H9 (cell line): Measurements from ENCODE around the gene CREG2. TPM values are rescaled to one million over a fixed set of nuclear protein-coding genes. Genes with fewer than 3 reads are reported as not detected.

Source experiments
- DNase-seq: peaks from one replicate; pipeline ENCODE4 v3.0.0-alpha.2; 2017
- H2AFZ ChIP-seq: one replicate; pipeline ENCODE4 v1.6.1; 2013; ENCODE audit warnings: mild to moderate bottlenecking, low read length, control low read depth, moderate library complexity
- H2AK5ac ChIP-seq: 2 replicates; pipeline ENCODE4 v1.6.1; 2013; ENCODE audit warnings: low read length, control low read depth, mixed read lengths; ENCODE audit not compliant: insufficient read length
- H2BK120ac ChIP-seq: one replicate; pipeline ENCODE4 v1.6.1; 2013; ENCODE audit warnings: low read depth, mild to moderate bottlenecking, low read length, control low read depth, inconsistent platforms; ENCODE audit not compliant: poor library complexity, severe bottlenecking
- H2BK12ac ChIP-seq: 2 replicates; pipeline ENCODE4 v1.6.1; 2013; ENCODE audit warnings: low read length, control low read depth, mixed read lengths, low read depth; ENCODE audit not compliant: insufficient read length
- H2BK15ac ChIP-seq: 2 replicates; pipeline ENCODE4 v1.6.1; 2013; ENCODE audit warnings: low read depth, low read length, control low read depth
- H2BK20ac ChIP-seq: one replicate; pipeline ENCODE4 v1.6.1; 2013; ENCODE audit warnings: low read depth, mild to moderate bottlenecking, low read length, control low read depth, inconsistent platforms; ENCODE audit not compliant: poor library complexity, severe bottlenecking
- H2BK5ac ChIP-seq: 2 replicates; pipeline ENCODE4 v1.6.1; 2013; ENCODE audit warnings: low read length, control low read depth, mixed read lengths; ENCODE audit not compliant: insufficient read length
- H3K14ac ChIP-seq: 2 replicates; pipeline ENCODE4 v1.6.1; 2013; ENCODE audit warnings: low read length, control low read depth; ENCODE audit not compliant: insufficient read depth
- H3K18ac ChIP-seq: 2 replicates; pipeline ENCODE4 v1.6.1; 2013; ENCODE audit warnings: low read depth, mild to moderate bottlenecking, mixed read lengths, low read length, control low read depth; ENCODE audit not compliant: insufficient read length
- H3K23ac ChIP-seq: 2 replicates; pipeline ENCODE4 v1.6.1; 2013; ENCODE audit warnings: low read length, control low read depth, mixed read lengths, low read depth; ENCODE audit not compliant: insufficient read length
- H3K23me2 ChIP-seq: 2 replicates; pipeline ENCODE4 v1.6.1; 2013; ENCODE audit warnings: low read depth, mild to moderate bottlenecking, mixed read lengths, low read length, control low read depth; ENCODE audit not compliant: insufficient read length, poor library complexity, severe bottlenecking
- H3K27ac ChIP-seq: 2 replicates; pipeline ENCODE4 v1.5.1; 2013; ENCODE audit warnings: low read length, control low read depth, mixed read lengths, low read depth; ENCODE audit not compliant: insufficient read length
- H3K27me3 ChIP-seq: 2 replicates; pipeline ENCODE4 v1.6.1; 2013; ENCODE audit warnings: low read length, control low read depth, inconsistent platforms; ENCODE audit not compliant: insufficient read depth
- H3K4ac ChIP-seq: 2 replicates; pipeline ENCODE4 v1.6.1; 2013; ENCODE audit warnings: low read depth, mild to moderate bottlenecking, control low read depth, inconsistent platforms, low read length, moderate library complexity
- H3K4me1 ChIP-seq: 2 replicates; pipeline ENCODE4 v1.6.1; 2013; ENCODE audit warnings: low read length, control low read depth, inconsistent platforms; ENCODE audit not compliant: insufficient read depth
- H3K4me2 ChIP-seq: 2 replicates; pipeline ENCODE4 v1.6.1; 2013; ENCODE audit warnings: low read length, control low read depth, mixed read lengths; ENCODE audit not compliant: insufficient read length, insufficient read depth
- H3K56ac ChIP-seq: 2 replicates; pipeline ENCODE4 v1.6.1; 2013; ENCODE audit warnings: low read depth, mild to moderate bottlenecking, mixed read lengths, low read length, control low read depth; ENCODE audit not compliant: insufficient read length
- H3K79me1 ChIP-seq: 2 replicates; pipeline ENCODE4 v1.6.1; 2013; ENCODE audit warnings: low read depth, mild to moderate bottlenecking, moderate library complexity, low read length, control low read depth, inconsistent platforms; ENCODE audit not compliant: insufficient read depth, poor library complexity, severe bottlenecking
- H3K79me2 ChIP-seq: 2 replicates; pipeline ENCODE4 v1.6.1; 2013; ENCODE audit warnings: low read length, control low read depth, inconsistent platforms; ENCODE audit not compliant: insufficient read depth
- H3K9ac ChIP-seq: 2 replicates; pipeline ENCODE4 v1.6.1; 2013; ENCODE audit warnings: low read length, control low read depth, mixed read lengths; ENCODE audit not compliant: insufficient read length; ENCODE audit errors: extremely low read depth
- H3K9me3 ChIP-seq: one replicate; pipeline ENCODE4 v1.6.1; 2013; ENCODE audit warnings: low read depth, low read length, inconsistent platforms; ENCODE audit not compliant: control insufficient read depth
- H3T11ph ChIP-seq: one replicate; pipeline ENCODE4 v1.6.1; 2013; ENCODE audit warnings: mild to moderate bottlenecking, low read length, control low read depth, inconsistent platforms
- H4K20me1 ChIP-seq: one replicate; pipeline ENCODE4 v1.6.1; 2013; ENCODE audit not compliant: control insufficient read depth, insufficient read length, insufficient read depth
- H4K5ac ChIP-seq: 2 replicates; pipeline ENCODE4 v1.6.1; 2013; ENCODE audit warnings: low read depth, mild to moderate bottlenecking, mixed read lengths, low read length, control low read depth; ENCODE audit not compliant: insufficient read length
- H4K8ac ChIP-seq: replicated peaks from 2 replicates; pipeline ENCODE4 v1.6.1; 2013; ENCODE audit warnings: low read length, control low read depth, mixed read lengths, low read depth; ENCODE audit not compliant: insufficient read length
- H4K91ac ChIP-seq: 2 replicates; pipeline ENCODE4 v1.6.1; 2013; ENCODE audit warnings: low read depth, mild to moderate bottlenecking, moderate library complexity, mixed read lengths, low read length, control low read depth; ENCODE audit not compliant: insufficient read length
- H3K27ac Mint-ChIP-seq, 3 experiments: 2 replicates in 2 of 3; 3 replicates in 1 of 3; pipeline ENCODE4 v1.8.0; 2020 to 2021; ENCODE audit warnings: mixed read lengths in 3 of 3, mild to moderate bottlenecking in 1 of 3, moderate library complexity in 1 of 3
- H3K27me3 Mint-ChIP-seq: 2 replicates; pipeline ENCODE4 v1.8.0; 2021; ENCODE audit warnings: low read depth, mild to moderate bottlenecking, moderate library complexity, mixed read lengths
- H3K36me3 Mint-ChIP-seq, 3 experiments: 2 replicates in 2 of 3; 3 replicates in 1 of 3; pipeline ENCODE4 v1.8.0; 2020 to 2021; ENCODE audit warnings: low read depth in 3 of 3, mixed read lengths in 3 of 3; ENCODE audit not compliant: insufficient read depth in 1 of 3
- H3K4me1 Mint-ChIP-seq, 2 experiments: 2 replicates each; pipeline ENCODE4 v1.8.0; 2020; ENCODE audit warnings: mixed read lengths in 2 of 2
- H3K4me3 Mint-ChIP-seq, 2 experiments: 2 replicates in 1 of 2; 3 replicates in 1 of 2; pipeline ENCODE4 v1.8.0; 2020 to 2021; ENCODE audit warnings: mild to moderate bottlenecking in 2 of 2, mixed read lengths in 2 of 2, moderate library complexity in 1 of 2
- H3K9me3 Mint-ChIP-seq, 2 experiments: 2 replicates in 1 of 2; 3 replicates in 1 of 2; pipeline ENCODE4 v1.8.0; 2020; ENCODE audit warnings: mild to moderate bottlenecking in 2 of 2, mixed read lengths in 2 of 2, moderate library complexity in 1 of 2
- CTCF ChIP-seq: fragments of 200-600 bp; sonication (generic); conservative IDR thresholded peaks from 3 replicates; pipeline ENCODE4 v1.8.0; 2021; ENCODE audit warnings: antibody characterized with exemption, mild to moderate bottlenecking
- WGBS: extraction: QIAGEN DNeasy Blood & Tissue Kit; methylation state at CpG from one replicate; pipeline ENCODE4 v1.1.7; 2013; ENCODE audit warnings: missing lambda C conversion rate, low lambda C conversion rate, mixed read lengths; ENCODE audit not compliant: insufficient read length; ENCODE audit errors: extremely low coverage; 5-methylcytosine and 5-hydroxymethylcytosine counted together
- total RNA-seq: library from RNA; stranded (reverse); gene quantifications from 2 replicates; pipeline ENCODE4 v1.2.1, GENCODE V29; 2021

CREG2 gene
- total RNA-seq, 1 experiment from 2014 or later, result 0.77 TPM

GRCh38 chr2:101410746-101411145, 23.4 kb upstream of the CREG2 start:
- Histone ChIP-seq H3K79me1 (no peaks in the 10 kb centered on the region), H3K4me1 (no peaks in the 10 kb centered on the region), H3K4ac (no peak overlapping the region), H3K27ac (no peak overlapping the region), H2BK20ac (no peak overlapping the region), H3K14ac (no peak overlapping the region; the same call in 1 of the 2 replicates), H4K8ac (no peak overlapping the region), H3K23ac (no peak overlapping the region), H2BK12ac (no peak overlapping the region), H2AK5ac (no peak overlapping the region), H3K9me3 (no peaks in the 10 kb centered on the region), H3K27me3 (no peaks in the 10 kb centered on the region), H3K56ac (no peak overlapping the region), H3K4me2 (no peak overlapping the region), H3K18ac (no peak overlapping the region), H3K9ac (no peak overlapping the region), H2BK5ac (no peak overlapping the region), H4K5ac (no peak overlapping the region), H4K91ac (no peak overlapping the region), H2BK15ac (no peak overlapping the region), H2BK120ac (no peak overlapping the region), H3K79me2 (no peaks in the 10 kb centered on the region), H4K20me1 (no peaks in the 10 kb centered on the region), H3K23me2 (no peaks in the 10 kb centered on the region), H3T11ph (no peak overlapping the region), H2AFZ (no peak overlapping the region)
- Mint-ChIP-seq H3K27ac (no peak overlapping the region), H3K27me3 (no peaks in the 10 kb centered on the region; the same call in 1 of the 2 replicates), H3K4me1 (peaks cover 11 to 17% of the 10 kb centered on the region in 2 experiments), H3K36me3 (peaks cover 0 to 9% (median 0%) of the 10 kb centered on the region in 3 experiments; a peak in 1 of 7 replicates), H3K4me3 (no peak overlapping the region), H3K9me3 (peaks cover 8 to 10% of the 10 kb centered on the region in 2 experiments)
- WGBS, result no CpG with 5 or more reads among the region's 5 CpGs
- DNase-seq, result no peak
- no peak for TF ChIP-seq CTCF
